MM.1S (cell line): ENCODE results near the gene SH3PXD2A.

Source experiments
- DNase-seq: peaks from one replicate; pipeline ENCODE4 v3.0.0-alpha.2; 2015
- H2AFZ ChIP-seq: fragments of 300-600 bp; sonication (generic); 2 replicates; pipeline ENCODE4 v1.6.0; 2016; ENCODE audit warnings: antibody characterized with exemption, low read length
- H3F3A ChIP-seq: fragments of 300-600 bp; sonication (generic); 2 replicates; pipeline ENCODE4 v1.6.1; 2016; ENCODE audit warnings: mild to moderate bottlenecking, antibody characterized with exemption, low read length, moderate library complexity, mixed read lengths; ENCODE audit not compliant: insufficient read depth
- H3K27ac ChIP-seq: fragments of 300-600 bp; sonication (generic); 2 replicates; pipeline ENCODE4 v1.5.1; 2016; ENCODE audit warnings: mild to moderate bottlenecking, low read length
- H3K27me3 ChIP-seq: fragments of 300-600 bp; sonication (generic); replicated peaks from 2 replicates; pipeline ENCODE4 v1.6.0; 2016; ENCODE audit warnings: low read length; ENCODE audit not compliant: insufficient read depth
- H3K36me3 ChIP-seq: fragments of 300-600 bp; sonication (generic); replicated peaks from 2 replicates; pipeline ENCODE4 v1.6.1; 2016; ENCODE audit warnings: mild to moderate bottlenecking, low read length, mixed read lengths; ENCODE audit not compliant: insufficient read depth
- H3K4me1 ChIP-seq: fragments of 300-600 bp; sonication (generic); 2 replicates; pipeline ENCODE4 v1.6.1; 2016; ENCODE audit warnings: low read length, mixed read lengths
- H3K4me2 ChIP-seq: fragments of 300-600 bp; sonication (generic); 2 replicates; pipeline ENCODE4 v1.6.0; 2016; ENCODE audit warnings: low read depth, low read length
- H3K4me3 ChIP-seq: fragments of 300-600 bp; sonication (generic); 2 replicates; pipeline ENCODE4 v1.5.1; 2016; ENCODE audit warnings: low read length, mixed read lengths
- H3K79me2 ChIP-seq: fragments of 300-600 bp; sonication (generic); 2 replicates; pipeline ENCODE4 v1.6.1; 2016; ENCODE audit warnings: mixed run types, low read length, mixed read lengths
- H3K9ac ChIP-seq: fragments of 300-600 bp; sonication (generic); 2 replicates; pipeline ENCODE4 v1.6.1; 2016; ENCODE audit warnings: low read length, mixed read lengths
- H3K9me2 ChIP-seq: fragments of 300-600 bp; sonication (generic); replicated peaks from 2 replicates; pipeline ENCODE4 v1.6.1; 2016; ENCODE audit warnings: mild to moderate bottlenecking, low read length, mixed read lengths; ENCODE audit not compliant: insufficient read depth
- H3K9me3 ChIP-seq: fragments of 300-600 bp; sonication (generic); replicated peaks from 2 replicates; pipeline ENCODE4 v1.6.1; 2016; ENCODE audit warnings: mild to moderate bottlenecking, low read length, mixed read lengths; ENCODE audit not compliant: insufficient read depth
- H4K20me1 ChIP-seq: fragments of 300-600 bp; sonication (generic); 2 replicates; pipeline ENCODE4 v1.6.1; 2016; ENCODE audit warnings: mild to moderate bottlenecking, low read length, moderate library complexity, mixed read lengths; ENCODE audit not compliant: insufficient read depth
- CTCF ChIP-seq: fragments of 300-600 bp; sonication (generic); IDR thresholded peaks from 2 replicates; pipeline ENCODE4 v1.5.1; 2016; ENCODE audit warnings: antibody characterized with exemption, low read length, mixed read lengths
- EZH2 ChIP-seq: fragments of 300-600 bp; sonication (generic); optimal IDR thresholded peaks from 2 replicates; pipeline ENCODE3; 2017; ENCODE audit warnings: low read depth, mild to moderate bottlenecking, antibody characterized with exemption, low read length, mixed read lengths
- EZH2phosphoT487 ChIP-seq: fragments of 300-600 bp; sonication (generic); IDR thresholded peaks from 2 replicates; pipeline ENCODE4 v1.6.1; 2018; ENCODE audit warnings: antibody characterized with exemption, low read length

Gene SH3PXD2A

DNA sequence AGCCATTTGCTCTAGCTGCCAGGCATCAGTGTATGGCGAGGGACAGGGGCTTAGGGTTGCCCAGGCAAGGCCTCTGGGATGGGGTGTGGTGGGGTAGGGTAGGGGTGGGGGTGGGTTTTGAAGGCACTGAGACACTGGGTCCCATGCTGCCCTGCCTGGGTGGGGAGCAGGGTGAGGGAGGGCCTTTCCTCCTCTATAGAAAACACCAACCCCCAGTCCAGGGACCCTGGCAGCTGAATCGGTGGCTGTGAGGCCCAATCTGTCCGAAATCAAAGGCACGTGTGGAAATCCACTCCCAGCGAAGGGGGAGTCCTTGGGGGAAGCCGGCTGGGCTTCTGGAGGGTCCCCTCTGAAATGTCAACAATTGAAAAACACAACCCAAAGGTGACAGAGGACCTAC is 255.5 kb downstream of the SH3PXD2A start:
- Histone ChIP-seq H3K9ac (no peak overlapping the region), H3K4me1 (no peaks in the 10 kb centered on the region), H3F3A (no peaks in the 10 kb centered on the region), H3K4me3 (no peak overlapping the region), H3K36me3 (no peaks in the 10 kb centered on the region), H3K79me2 (no peaks in the 10 kb centered on the region), H3K9me2 (no peaks in the 10 kb centered on the region), H3K27me3 (no peaks in the 10 kb centered on the region), H3K4me2 (no peak overlapping the region), H3K27ac (no peak overlapping the region), H4K20me1 (no peaks in the 10 kb centered on the region), H3K9me3 (no peaks in the 10 kb centered on the region), H2AFZ (no peak overlapping the region)
- TF ChIP-seq EZH2phosphoT487: no peak
- TF ChIP-seq EZH2: no peak
- TF ChIP-seq CTCF: no peak
- no peak for DNase-seq

DNA sequence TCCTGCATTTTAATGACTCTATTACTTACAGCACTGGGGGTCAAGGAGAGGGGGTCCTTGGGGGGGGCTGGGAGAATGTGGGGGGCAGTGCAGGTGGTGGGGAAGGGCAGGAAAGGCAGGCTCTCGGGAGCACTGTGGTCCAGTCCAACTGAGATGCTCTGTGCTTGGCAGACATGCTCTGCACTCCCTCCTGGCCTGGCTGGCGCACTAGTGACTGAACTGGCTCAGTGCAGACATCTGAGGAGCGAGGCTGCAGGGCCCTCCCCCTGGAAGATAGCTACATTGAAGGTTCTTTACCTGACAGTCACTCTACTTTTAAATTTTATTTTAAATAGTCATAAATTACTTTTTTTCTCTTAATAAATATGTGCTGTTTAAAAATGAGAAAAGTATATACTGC is 256.2 kb downstream of the SH3PXD2A start:
- Histone ChIP-seq H3K4me2 (no peak overlapping the region), H3F3A (no peaks in the 10 kb centered on the region)

DNA sequence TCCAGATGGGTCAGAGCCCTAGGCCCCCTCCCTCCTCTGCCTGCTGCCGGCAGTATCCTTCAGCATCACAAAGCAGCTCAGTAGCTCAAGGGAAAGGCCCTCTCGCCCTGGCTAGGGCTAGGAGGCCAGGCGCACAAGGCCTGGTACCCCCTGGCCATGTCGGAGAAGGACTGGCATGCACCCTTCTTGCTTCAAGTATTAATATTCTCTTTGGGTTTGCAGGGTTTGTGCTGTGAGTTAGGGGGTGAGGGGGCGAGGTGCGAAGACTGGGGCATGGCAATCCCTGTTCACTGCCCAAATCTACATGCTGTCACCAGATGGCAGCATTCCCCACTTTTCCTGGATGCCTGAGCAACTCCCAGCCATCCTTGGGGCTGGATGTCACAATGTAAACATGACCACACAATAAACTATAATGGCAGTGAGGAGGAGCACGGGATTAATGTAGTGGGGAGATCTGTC is 256.7 kb downstream of the SH3PXD2A start:
- Histone ChIP-seq H3K9me2 (no peaks in the 10 kb centered on the region), H4K20me1 (no peaks in the 10 kb centered on the region), H3K9me3 (no peaks in the 10 kb centered on the region), H2AFZ (no peak overlapping the region), H3K4me3 (no peak overlapping the region), H3K79me2 (no peaks in the 10 kb centered on the region), H3K4me1 (no peaks in the 10 kb centered on the region), H3K9ac (no peak overlapping the region), H3K36me3 (no peaks in the 10 kb centered on the region), H3K27ac (no peak overlapping the region), H3K4me2 (no peak overlapping the region), H3K27me3 (no peaks in the 10 kb centered on the region), H3F3A (no peaks in the 10 kb centered on the region)
- no peak for DNase-seq
- TF ChIP-seq EZH2 (no peak), EZH2phosphoT487 (no peak), CTCF (peak; percentile 50)

More for the DNA sequence above, 256.2 kb downstream of the SH3PXD2A start:
- no peak overlapping the region for H2AFZ ChIP-seq
- no peaks in the 10 kb centered on the region for H3K4me1 ChIP-seq
- H4K20me1 ChIP-seq: no peaks in the 10 kb centered on the region
- H3K9me2 ChIP-seq: no peaks in the 10 kb centered on the region
- no peak for DNase-seq
- no peak overlapping the region for H3K9ac ChIP-seq
- no peaks in the 10 kb centered on the region for H3K79me2 ChIP-seq
- TF ChIP-seq CTCF: no peak
- no peak for TF ChIP-seq EZH2phosphoT487
- TF ChIP-seq EZH2: no peak
- H3K4me3 ChIP-seq: no peak overlapping the region
- H3K36me3 ChIP-seq: no peaks in the 10 kb centered on the region
- H3K9me3 ChIP-seq: no peaks in the 10 kb centered on the region
- no peaks in the 10 kb centered on the region for H3K27me3 ChIP-seq
- H3K27ac ChIP-seq: no peak overlapping the region
